Right kidney (tissue), 1 donor: ENCODE results near the gene PTK7.

Experiments
- DNase-seq: peaks from one replicate; pipeline ENCODE4 v3.0.0-alpha.2; 2016

Gene PTK7

GRCh38 chr6:43204271-43205105 is 128.4 kb downstream of the PTK7 start:
- DNase-seq, result no peak

GRCh38 chr6:43205849-43206248 is 129.7 kb downstream of the PTK7 start:
- no peak for DNase-seq

GRCh38 chr6:43207286-43207685 is 131.2 kb downstream of the PTK7 start:
- DNase-seq, result no peak
